Rectal smooth muscle tissue (tissue), 1 donor: ENCODE results near the gene FAM120A.

Experiments
- H3K27ac ChIP-seq: one replicate; pipeline ENCODE4 v1.7.0; 2013; ENCODE audit warnings: low read depth, low read length, inconsistent platforms
- H3K27me3 ChIP-seq: one replicate; pipeline ENCODE4 v1.7.0; 2013; ENCODE audit warnings: low read length; ENCODE audit not compliant: control insufficient read depth, insufficient read depth
- H3K36me3 ChIP-seq: one replicate; pipeline ENCODE4 v1.7.0; 2013; ENCODE audit warnings: low read length; ENCODE audit not compliant: control insufficient read depth, insufficient read depth
- H3K4me1 ChIP-seq: one replicate; pipeline ENCODE4 v1.7.0; 2013; ENCODE audit warnings: low read length; ENCODE audit not compliant: control insufficient read depth, insufficient read depth
- H3K4me3 ChIP-seq: one replicate; pipeline ENCODE4 v1.7.0; 2013; ENCODE audit warnings: low read length
- H3K9ac ChIP-seq: one replicate; pipeline ENCODE4 v1.7.0; 2013; ENCODE audit warnings: low read length

FAM120A gene

GRCh38 chr9:93467062-93467416 lies 15.6 kb downstream of the FAM120A start:
- no peak overlapping the region for H3K9ac ChIP-seq
- peaks cover 8% of the 10 kb centered on the region for H3K4me1 ChIP-seq
- H3K27ac ChIP-seq, result no peak overlapping the region
- no peaks in the 10 kb centered on the region for H3K27me3 ChIP-seq
- H3K36me3 ChIP-seq, result no peaks in the 10 kb centered on the region
- no peak overlapping the region for H3K4me3 ChIP-seq

- H3K9ac ChIP-seq, result no peak overlapping the region
- H3K36me3 ChIP-seq, result no peaks in the 10 kb centered on the region
- peaks cover 8% of the 10 kb centered on the region for H3K4me1 ChIP-seq
- H3K27me3 ChIP-seq, result no peaks in the 10 kb centered on the region
- no peak overlapping the region for H3K4me3 ChIP-seq
- H3K27ac ChIP-seq, result no peak overlapping the region
Observed at GRCh38 chr9:93467462-93467861, 16.0 kb downstream of the FAM120A start.

- no peak overlapping the region for H3K9ac ChIP-seq
- H3K4me3 ChIP-seq, result peak overlapping the region; percentile 47
- H3K27me3 ChIP-seq, result no peaks in the 10 kb centered on the region
- H3K27ac ChIP-seq, result peak overlapping the region; percentile 46
- peaks cover 8% of the 10 kb centered on the region for H3K4me1 ChIP-seq
- peaks cover 2% of the 10 kb centered on the region for H3K36me3 ChIP-seq
Observed at GRCh38 chr9:93468763-93469456, 17.4 kb downstream of the FAM120A start.

DNA sequence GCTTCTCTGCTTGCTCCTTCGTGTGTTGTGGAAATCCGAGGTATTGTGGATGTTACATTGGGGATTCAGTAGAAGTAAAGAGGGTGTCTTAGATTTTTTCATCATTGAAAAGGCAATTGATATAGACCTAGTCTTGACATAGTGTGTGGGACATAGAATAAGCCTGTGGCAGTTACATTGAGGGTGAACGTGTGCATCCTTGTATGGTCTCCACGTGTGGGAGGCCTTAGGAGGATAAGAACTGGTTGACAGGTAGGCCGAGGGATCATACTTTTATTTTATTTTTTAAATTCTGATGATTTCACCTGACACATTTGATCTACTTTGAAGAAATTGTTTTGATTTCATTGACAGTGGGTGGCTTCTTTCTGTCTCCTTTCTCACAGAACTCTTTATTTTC lies 18.9 kb downstream of the FAM120A start:
- H3K36me3 ChIP-seq, result peaks cover 2% of the 10 kb centered on the region
- H3K27me3 ChIP-seq, result no peaks in the 10 kb centered on the region
- peaks cover 8% of the 10 kb centered on the region for H3K4me1 ChIP-seq
- H3K9ac ChIP-seq, result no peak overlapping the region
- H3K27ac ChIP-seq, result no peak overlapping the region
- H3K4me3 ChIP-seq, result no peak overlapping the region

DNA sequence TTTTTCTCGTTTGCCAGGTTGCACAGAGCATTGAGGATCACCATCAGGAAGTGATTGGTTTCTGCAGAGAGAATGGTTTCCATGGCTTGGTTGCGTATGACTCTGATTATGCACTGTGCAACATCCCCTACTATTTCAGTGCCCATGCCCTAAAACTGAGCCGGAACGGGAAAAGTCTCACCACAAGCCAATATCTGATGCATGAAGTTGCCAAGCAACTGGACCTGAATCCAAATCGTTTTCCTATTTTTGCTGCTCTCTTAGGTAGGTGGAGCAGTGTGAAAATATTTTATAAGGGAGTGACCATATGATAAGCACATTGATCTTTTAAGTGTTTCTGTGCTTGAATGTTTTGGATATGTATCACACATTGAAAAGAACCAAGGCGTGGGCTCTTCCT lies 19.6 kb downstream of the FAM120A start:
- no peak overlapping the region for H3K9ac ChIP-seq
- no peak overlapping the region for H3K4me3 ChIP-seq
- peaks cover 2% of the 10 kb centered on the region for H3K36me3 ChIP-seq
- H3K4me1 ChIP-seq, result peaks cover 11% of the 10 kb centered on the region
- no peak overlapping the region for H3K27ac ChIP-seq
- no peaks in the 10 kb centered on the region for H3K27me3 ChIP-seq

GRCh38 chr9:93473411-93473810 lies 21.9 kb downstream of the FAM120A start:
- Histone ChIP-seq H3K4me3 (no peak overlapping the region), H3K36me3 (peaks cover 2% of the 10 kb centered on the region), H3K9ac (no peak overlapping the region), H3K27ac (no peak overlapping the region), H3K27me3 (no peaks in the 10 kb centered on the region), H3K4me1 (peaks cover 11% of the 10 kb centered on the region)

GRCh38 chr9:93475108-93475507 lies 23.6 kb downstream of the FAM120A start:
- no peaks in the 10 kb centered on the region for H3K27me3 ChIP-seq
- no peak overlapping the region for H3K9ac ChIP-seq
- no peak overlapping the region for H3K27ac ChIP-seq
- peaks cover 8% of the 10 kb centered on the region for H3K4me1 ChIP-seq
- peaks cover 2% of the 10 kb centered on the region for H3K36me3 ChIP-seq
- no peak overlapping the region for H3K4me3 ChIP-seq

- Histone ChIP-seq H3K27ac (no peak overlapping the region), H3K4me3 (no peak overlapping the region), H3K9ac (no peak overlapping the region), H3K36me3 (peaks cover 2% of the 10 kb centered on the region), H3K27me3 (no peaks in the 10 kb centered on the region), H3K4me1 (peaks cover 9% of the 10 kb centered on the region)
Observed at GRCh38 chr9:93475856-93476255, 24.4 kb downstream of the FAM120A start.

DNA sequence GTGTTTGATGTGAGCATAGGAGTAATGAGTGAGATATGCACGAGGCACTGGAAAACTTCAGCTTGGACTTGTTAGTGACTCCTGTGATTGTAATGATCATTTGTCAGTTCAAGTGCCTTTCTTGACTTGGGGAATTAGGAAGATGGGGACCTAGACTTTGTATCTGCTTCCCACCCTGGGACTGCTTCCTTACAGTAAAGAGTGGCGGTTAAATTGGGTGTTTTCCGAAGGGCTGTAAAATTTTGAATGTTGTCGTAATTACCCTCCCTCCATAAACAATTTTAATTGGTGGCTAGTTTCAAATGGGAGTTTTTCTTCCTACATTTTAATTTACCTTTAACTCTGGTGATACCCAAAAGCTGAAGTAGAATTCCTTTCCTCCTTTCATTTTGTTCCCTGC lies 25.4 kb downstream of the FAM120A start:
- H3K9ac ChIP-seq, result no peak overlapping the region
- no peak overlapping the region for H3K4me3 ChIP-seq
- H3K36me3 ChIP-seq, result peaks cover 2% of the 10 kb centered on the region
- H3K4me1 ChIP-seq, result peaks cover 9% of the 10 kb centered on the region
- H3K27me3 ChIP-seq, result no peaks in the 10 kb centered on the region
- H3K27ac ChIP-seq, result no peak overlapping the region

- peaks cover 9% of the 10 kb centered on the region for H3K4me1 ChIP-seq
- no peak overlapping the region for H3K4me3 ChIP-seq
- H3K27me3 ChIP-seq, result no peaks in the 10 kb centered on the region
- H3K36me3 ChIP-seq, result peaks cover 2% of the 10 kb centered on the region
- H3K9ac ChIP-seq, result no peak overlapping the region
- no peak overlapping the region for H3K27ac ChIP-seq
Observed at GRCh38 chr9:93477397-93477796, 25.9 kb downstream of the FAM120A start.

- Histone ChIP-seq H3K27ac (no peak overlapping the region), H3K4me3 (no peak overlapping the region), H3K36me3 (peaks cover 9% of the 10 kb centered on the region), H3K4me1 (peaks cover 9% of the 10 kb centered on the region), H3K27me3 (no peaks in the 10 kb centered on the region), H3K9ac (no peak overlapping the region)
Observed at GRCh38 chr9:93479726-93480125, 28.2 kb downstream of the FAM120A start.

GRCh38 chr9:93480262-93480661 lies 28.8 kb downstream of the FAM120A start:
- H3K27me3 ChIP-seq, result no peaks in the 10 kb centered on the region
- no peak overlapping the region for H3K27ac ChIP-seq
- peaks cover 14% of the 10 kb centered on the region for H3K36me3 ChIP-seq
- no peak overlapping the region for H3K9ac ChIP-seq
- no peak overlapping the region for H3K4me3 ChIP-seq
- H3K4me1 ChIP-seq, result peaks cover 9% of the 10 kb centered on the region

DNA sequence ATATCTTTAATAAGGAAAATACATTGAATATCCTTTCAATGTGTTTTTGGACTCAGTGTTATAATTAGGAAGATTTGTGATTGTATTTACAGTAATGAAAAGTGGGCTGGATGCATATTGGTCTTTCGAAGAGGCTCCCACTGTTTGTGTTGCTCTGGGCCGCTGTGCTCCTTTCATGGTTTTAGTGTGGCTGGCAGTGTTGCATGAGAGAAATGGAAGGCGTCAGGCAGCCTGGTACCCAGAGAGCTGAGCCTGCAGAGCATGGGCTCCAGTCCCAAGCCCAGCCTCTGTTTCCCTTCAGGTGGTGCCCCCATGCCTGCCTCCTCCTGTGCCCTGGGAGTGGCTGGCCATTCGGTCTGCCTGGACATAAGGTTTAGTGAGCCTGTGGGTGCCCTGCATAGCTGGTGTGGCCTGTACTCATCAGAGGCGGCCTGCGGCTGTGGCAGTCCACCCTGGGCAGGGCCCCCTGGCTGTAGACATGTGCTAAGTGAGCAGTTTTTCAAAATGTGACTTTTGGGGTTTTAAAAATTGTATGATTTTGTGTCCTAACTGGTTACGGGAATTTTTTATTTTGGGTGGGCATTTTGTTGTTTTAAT lies 29.3 kb downstream of the FAM120A start:
- peaks cover 14% of the 10 kb centered on the region for H3K36me3 ChIP-seq
- no peak overlapping the region for H3K27ac ChIP-seq
- H3K4me1 ChIP-seq, result peaks cover 9% of the 10 kb centered on the region
- no peak overlapping the region for H3K9ac ChIP-seq
- no peaks in the 10 kb centered on the region for H3K27me3 ChIP-seq
- H3K4me3 ChIP-seq, result no peak overlapping the region
